MV-4-11 (cell line): ENCODE measurements around the gene E2F7.

Source experiments
- DNase-seq: peaks from one replicate; lab custom pipeline; 2025; lab: John Stamatoyannopoulos, UW

The E2F7 gene

GRCh38 chr12:77019920-77020319, 45.4 kb downstream of the E2F7 start:
- no peak for DNase-seq

DNA sequence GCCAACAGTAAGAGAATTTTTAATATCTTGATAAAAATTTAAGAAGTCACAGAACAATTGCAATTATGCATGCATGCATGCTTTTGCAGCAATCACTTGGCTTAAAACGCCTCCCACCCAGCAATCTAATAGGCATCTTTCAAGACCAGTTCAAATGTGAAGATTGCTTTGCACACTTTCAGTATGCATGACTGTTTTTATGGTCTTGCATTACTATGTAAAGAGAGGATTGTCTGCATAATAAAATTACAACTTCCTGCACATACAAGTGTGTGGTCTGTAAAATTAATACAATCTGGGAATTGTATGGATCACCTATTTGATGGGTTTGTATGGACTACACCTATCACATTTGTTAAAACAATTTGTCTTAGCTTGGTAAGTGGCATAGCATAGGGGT, 48.8 kb downstream of the E2F7 start:
- DNase-seq: no peak

DNA sequence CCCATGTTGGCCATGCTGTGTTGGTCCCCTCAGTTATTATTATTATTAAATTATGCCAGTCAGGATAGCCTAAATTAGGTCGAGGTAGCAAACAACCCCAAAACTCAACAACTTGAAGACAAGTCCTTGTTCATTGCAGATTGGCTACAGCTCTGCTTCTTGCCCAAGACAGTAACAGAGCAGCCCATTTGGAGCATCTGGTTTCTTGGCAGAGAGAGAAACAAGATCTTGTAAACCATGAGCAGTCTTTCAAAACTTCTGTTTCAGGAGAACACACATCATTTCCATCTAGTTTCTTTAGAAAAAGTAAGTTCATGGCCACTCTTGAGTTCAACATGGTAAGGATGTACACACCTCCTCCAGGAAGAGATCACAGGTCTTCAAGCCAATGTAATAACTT, 52.3 kb downstream of the E2F7 start:
- DNase-seq: no peak

GRCh38 chr12:77010691-77011548, 54.4 kb downstream of the E2F7 start:
- DNase-seq: peak; percentile 44

- DNase-seq: no peak
Measured at GRCh38 chr12:77007476-77007875, 57.9 kb downstream of the E2F7 start.

DNA sequence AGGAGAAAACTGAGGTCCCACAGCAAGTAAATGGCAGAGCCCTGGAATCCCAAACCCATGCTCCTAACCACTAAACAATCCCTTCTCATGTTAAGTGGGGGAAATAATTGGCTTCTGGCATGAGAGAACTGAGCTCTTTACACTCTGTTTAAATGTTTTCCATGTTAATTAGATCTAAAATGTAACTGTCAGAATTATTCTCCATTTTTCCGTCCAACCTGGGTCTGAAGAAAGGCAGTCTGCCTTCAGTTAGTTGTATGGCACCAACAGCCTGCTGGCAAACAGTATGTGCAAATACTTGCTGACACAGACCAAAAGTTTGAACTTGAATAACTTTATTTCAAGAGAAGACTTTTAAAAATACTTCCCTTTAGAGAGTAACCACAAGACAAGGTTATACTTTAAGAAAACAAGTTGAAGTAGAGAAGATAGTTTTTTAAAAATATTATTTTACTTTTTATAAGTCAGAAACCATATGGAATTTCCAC, 59.7 kb downstream of the E2F7 start:
- no peak for DNase-seq

DNA sequence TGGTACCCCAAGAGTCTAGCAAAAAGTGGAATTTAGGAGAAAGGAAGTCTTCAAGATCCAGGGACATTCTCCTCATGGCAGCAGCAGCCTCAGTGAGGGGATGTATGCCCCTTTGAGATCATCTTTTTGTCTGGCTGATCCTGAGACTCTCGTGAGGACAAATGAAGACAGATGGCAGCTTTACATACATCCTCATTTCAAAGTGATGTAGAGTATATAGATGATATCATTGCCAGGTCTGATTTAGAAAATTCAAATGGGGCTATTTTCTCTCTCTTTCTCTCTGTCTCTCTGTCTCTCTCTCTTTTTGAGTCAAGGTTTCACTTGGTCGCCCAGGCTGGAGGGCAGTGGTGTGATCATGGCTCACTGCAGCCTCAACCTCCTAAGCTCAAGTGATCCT, 61.5 kb downstream of the E2F7 start:
- DNase-seq: no peak

DNA sequence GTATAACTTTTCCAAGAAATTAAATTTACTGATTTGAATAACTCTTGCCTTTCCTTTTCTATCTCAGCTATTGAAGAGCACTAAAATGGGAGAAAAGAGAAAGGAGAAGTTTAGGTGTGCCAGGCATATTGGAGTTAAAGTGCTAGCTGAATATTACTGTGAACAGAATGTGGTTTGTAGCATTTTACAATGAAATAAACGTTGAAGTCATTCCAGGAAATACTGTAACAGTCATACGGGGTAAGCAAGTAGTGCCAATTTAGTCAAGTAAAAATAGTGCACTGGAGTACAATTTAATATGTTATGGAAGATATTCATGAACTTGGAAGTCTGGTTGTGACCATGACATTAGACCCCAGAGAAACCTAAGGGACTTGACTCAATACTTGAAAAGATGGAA, 62.1 kb downstream of the E2F7 start:
- no peak for DNase-seq

DNA sequence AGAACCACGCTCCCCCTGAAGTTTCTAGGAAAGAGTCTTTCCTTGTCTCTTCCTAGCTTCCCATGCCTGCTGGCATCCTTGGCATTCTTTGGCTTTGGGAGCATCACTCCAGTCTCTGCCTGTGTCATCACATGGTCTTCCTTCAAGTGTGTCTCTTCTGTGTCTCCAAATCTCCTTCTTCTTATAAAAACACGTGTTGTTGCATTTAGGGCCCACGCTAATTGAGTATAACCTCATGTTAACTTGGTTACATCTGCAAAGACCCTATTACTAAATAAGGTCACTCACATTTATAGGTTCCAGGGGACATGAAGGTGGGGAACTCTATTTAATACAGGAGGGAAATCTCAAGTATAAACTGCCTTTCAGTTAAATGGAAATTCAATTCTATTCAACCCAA, 63.0 kb downstream of the E2F7 start:
- no peak for DNase-seq

DNA sequence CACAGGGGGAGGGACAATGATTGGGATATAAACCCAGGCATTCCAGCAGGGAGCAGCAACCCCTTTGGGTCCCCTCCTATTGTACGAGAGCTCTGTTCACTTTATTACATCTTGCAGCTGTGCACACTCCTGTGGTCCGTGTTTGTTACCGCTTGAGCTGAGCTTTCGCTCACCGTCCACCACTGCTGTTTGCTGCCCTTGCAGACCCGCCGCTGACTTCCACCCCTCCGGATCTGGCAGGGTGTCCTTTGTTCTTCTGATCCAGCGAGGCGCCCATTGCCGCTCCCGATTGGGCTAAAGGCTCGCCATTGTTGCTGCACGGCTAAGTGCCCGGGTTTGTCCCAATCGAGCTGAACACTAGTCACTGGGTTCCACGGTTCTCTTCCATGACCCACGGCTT, 64.1 kb downstream of the E2F7 start:
- no peak for DNase-seq

DNA sequence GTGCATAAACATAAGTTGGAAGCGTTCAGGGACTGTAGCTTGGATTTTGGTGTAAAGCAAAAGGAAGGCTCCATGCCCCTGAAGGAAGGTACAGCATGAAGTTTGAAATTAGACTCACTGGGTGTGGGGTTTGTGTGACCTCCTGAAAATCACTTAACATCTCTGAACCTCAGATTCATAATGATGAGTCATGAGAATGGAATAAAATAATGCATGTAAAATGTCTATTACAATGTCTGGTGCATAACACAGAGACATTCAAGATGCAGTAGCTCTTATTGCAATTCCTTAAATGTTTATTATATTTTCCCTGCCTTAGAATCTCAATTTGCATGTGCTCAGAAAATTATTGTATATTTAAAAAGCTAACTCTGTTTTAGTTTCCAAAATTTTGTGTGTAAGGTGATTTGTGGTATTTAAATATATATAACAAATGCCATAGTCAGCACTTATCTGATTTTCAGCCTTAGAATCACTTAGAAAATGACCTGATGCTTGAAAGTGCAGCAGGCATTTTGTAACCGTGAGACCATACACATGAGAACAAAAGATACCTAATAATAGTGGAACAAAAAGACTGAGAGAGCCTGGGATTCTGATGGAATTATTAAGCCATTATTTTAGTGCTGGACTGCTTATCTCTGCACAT, 66.3 kb downstream of the E2F7 start:
- DNase-seq: no peak

- DNase-seq: no peak
Measured at GRCh38 chr12:76998386-76998785, 67.0 kb downstream of the E2F7 start.

DNA sequence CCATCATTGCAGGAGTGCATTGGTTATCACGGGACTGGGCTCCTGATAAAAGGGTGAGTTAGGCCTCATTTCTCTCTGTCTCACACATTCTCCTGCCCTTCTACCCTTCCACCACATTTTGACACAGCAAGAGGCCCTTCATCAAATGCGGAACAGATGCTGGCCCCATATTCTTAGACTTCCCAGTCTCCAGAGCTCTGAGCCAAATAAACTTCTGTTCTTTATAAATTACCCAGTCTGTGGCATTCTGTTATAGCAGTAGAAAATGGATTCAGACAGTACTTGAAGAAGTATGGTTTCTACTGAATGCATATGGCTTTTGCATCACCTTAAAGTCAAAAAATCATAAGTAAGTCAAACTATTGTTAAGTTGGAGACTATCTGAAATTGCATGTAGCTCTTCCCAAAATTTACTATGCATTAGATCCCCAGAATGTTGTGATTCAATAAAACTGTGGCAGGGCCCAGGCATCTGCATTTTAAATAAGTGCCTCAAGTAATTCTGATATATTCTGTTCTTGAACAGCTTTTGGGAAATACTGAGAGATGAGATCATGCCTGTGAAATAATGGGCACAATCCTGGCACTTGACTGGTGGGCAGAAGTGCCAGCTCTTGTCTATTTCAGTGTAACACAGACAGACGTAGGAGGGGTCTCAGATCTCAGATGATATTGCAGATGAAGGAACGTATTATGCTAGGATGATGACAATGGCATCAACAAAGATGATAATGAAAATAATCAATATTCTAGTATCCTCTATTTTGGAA, 68.2 kb downstream of the E2F7 start:
- DNase-seq: no peak

DNA sequence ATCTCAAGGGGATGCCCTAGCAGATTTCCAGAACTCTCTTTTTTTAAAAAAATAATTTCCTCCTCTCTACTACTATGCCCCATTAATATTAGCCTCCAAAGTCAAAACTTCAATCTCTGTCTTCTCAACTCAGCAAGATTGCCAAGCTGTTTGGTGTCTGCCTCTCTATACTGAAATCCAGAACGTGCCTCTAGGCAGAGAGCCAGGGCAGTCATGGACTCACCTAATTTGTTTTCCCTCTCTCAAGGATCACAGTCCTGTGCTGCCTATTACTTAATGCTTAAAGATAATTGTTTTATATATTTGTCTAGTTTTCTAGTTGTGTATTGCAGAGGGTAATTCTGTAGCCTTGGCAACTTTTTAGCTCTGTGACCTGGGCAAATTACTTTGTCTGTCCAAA, 74.7 kb downstream of the E2F7 start:
- DNase-seq: no peak

- DNase-seq: no peak
Measured at GRCh38 chr12:76984566-76984965, 80.8 kb downstream of the E2F7 start.

DNA sequence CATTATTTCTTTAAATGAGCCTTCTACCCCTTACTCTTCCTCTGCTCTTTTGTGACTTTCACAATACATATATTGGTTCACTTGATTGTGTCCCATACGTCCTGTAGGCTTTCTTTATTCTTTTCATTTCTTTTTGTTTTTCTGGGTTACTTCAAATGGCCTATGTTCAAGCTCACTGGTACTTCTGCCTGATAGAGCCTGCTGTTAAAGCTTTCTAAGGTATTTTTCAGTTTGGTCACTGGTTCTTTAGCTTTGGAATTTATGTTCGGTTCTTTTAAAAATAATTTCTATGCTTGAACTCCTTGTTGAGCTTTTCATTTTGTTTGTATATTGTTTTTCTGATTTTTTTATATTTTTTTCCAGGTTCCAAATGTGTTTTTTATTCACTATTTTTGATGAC, 81.9 kb downstream of the E2F7 start:
- DNase-seq: no peak

DNA sequence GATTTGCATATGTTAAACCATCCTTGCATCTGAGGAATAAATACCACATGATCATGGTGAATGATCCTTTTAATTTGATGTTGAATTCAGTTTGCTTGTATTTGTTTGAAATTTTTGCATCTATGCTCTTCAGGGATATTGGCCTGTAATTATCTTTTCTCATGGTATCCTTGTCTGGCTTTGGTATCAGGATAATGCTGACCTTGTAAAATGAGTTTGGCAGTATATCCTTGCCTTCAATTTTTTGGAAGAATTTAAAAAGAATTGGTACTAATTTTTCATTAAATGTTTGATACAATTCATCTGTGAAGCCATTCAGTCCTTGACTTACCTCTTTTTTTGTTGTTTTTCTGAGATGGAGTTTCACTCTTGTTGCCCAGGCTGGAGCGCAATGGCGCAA, 85.2 kb downstream of the E2F7 start:
- DNase-seq: no peak

- DNase-seq: no peak
Measured at GRCh38 chr12:76976777-76977382, 88.5 kb downstream of the E2F7 start.
